ENCODE results near the gene GPR157.

DNA sequence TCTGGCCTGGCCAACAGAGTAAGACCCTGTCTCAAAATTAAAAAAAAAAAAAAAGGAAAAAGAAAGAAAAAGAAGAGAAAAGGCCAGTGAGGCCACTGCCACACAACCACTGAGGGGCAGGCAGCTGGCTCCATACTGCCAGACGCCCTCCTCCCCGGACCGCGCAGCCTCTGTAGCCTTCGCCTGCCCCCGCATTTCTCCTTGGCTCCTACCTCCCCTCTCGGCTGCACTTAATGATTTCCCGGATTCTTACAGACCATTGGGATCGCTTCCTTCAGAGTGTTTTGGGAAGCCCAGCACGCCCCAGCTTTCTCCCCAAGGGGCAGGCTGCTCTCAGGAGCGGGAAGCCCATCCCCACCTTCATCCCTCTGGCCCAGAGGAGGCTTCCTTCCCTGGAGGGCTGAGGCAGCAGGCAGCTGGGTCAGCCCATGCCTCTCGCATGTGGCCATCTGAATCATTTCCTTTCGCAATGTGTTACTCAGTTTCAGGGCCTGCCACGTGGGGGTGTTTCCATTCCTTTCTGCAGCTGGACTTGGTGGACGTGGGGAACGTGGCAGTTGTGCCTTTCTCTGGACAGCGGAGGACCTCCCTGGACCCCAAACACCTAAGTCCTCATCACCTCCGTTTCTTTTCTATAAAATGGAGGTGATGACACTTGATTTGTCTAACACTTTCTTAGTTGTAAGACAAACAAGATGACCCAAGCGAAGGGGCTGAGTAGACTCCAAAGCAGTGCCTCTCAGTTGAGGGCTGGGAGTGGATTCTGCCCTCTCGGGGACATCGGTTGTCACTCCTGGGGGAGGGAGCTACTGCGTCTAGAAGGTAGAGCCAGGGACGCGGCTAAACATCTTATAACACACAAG lies 61.7 kb downstream of the GPR157 start:
- no peak for TF ChIP-seq POLR2A (IDR thresholded peaks at IDR 0.05)
- TF ChIP-seq, protein P1, sequence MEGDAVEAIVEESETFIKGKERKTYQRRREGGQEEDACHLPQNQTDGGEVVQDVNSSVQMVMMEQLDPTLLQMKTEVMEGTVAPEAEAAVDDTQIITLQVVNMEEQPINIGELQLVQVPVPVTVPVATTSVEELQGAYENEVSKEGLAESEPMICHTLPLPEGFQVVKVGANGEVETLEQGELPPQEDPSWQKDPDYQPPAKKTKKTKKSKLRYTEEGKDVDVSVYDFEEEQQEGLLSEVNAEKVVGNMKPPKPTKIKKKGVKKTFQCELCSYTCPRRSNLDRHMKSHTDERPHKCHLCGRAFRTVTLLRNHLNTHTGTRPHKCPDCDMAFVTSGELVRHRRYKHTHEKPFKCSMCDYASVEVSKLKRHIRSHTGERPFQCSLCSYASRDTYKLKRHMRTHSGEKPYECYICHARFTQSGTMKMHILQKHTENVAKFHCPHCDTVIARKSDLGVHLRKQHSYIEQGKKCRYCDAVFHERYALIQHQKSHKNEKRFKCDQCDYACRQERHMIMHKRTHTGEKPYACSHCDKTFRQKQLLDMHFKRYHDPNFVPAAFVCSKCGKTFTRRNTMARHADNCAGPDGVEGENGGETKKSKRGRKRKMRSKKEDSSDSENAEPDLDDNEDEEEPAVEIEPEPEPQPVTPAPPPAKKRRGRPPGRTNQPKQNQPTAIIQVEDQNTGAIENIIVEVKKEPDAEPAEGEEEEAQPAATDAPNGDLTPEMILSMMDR (IDR thresholded peaks at IDR 0.05), result no peak

Measured in Peyer's patch (tissue), 4 donors.